DOHH2 (cell line): Measurements from ENCODE around the gene ZNF79.

Experiments used
- EZH2phosphoT487 ChIP-seq: fragments of 200-600 bp; sonication (generic); IDR thresholded peaks from 2 replicates; pipeline ENCODE4 v1.6.1; 2017; ENCODE audit warnings: borderline replicate concordance, mild to moderate bottlenecking, antibody characterized with exemption, low read length, moderate library complexity, mixed read lengths
- TF ChIP-seq, protein P1 (sequence below): fragments of 200-600 bp; sonication (generic); IDR thresholded peaks from one replicate; pipeline ENCODE4 v1.5.1; 2014; ENCODE audit warnings: antibody characterized with exemption, mild to moderate bottlenecking, low read depth, low read length; ENCODE audit not compliant: poor library complexity, severe bottlenecking

DNA sequence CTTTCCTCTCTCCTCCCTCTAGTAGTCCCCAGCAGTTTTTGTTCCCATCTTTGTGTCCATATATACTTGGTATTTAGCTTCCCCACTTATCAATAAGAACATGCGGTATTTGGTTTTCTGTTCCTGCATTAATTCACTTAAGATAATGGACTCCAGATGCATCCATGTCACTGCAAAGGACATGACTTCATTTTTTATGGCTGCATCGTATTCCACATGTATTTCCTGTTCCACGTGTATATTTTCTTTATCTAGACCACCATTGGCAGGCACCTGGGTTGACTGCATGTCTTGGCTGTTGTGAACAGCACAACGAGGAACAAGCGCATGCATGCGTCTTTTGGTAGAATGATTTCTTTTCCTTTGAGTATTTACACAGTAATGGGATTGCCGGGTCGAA lies 6.2 kb downstream of the ZNF79 start:
- TF ChIP-seq, protein P1, sequence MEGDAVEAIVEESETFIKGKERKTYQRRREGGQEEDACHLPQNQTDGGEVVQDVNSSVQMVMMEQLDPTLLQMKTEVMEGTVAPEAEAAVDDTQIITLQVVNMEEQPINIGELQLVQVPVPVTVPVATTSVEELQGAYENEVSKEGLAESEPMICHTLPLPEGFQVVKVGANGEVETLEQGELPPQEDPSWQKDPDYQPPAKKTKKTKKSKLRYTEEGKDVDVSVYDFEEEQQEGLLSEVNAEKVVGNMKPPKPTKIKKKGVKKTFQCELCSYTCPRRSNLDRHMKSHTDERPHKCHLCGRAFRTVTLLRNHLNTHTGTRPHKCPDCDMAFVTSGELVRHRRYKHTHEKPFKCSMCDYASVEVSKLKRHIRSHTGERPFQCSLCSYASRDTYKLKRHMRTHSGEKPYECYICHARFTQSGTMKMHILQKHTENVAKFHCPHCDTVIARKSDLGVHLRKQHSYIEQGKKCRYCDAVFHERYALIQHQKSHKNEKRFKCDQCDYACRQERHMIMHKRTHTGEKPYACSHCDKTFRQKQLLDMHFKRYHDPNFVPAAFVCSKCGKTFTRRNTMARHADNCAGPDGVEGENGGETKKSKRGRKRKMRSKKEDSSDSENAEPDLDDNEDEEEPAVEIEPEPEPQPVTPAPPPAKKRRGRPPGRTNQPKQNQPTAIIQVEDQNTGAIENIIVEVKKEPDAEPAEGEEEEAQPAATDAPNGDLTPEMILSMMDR = no peak
- TF ChIP-seq EZH2phosphoT487 = no peak
